Measurements from ENCODE around the gene GFY.

The GFY gene, protein sequence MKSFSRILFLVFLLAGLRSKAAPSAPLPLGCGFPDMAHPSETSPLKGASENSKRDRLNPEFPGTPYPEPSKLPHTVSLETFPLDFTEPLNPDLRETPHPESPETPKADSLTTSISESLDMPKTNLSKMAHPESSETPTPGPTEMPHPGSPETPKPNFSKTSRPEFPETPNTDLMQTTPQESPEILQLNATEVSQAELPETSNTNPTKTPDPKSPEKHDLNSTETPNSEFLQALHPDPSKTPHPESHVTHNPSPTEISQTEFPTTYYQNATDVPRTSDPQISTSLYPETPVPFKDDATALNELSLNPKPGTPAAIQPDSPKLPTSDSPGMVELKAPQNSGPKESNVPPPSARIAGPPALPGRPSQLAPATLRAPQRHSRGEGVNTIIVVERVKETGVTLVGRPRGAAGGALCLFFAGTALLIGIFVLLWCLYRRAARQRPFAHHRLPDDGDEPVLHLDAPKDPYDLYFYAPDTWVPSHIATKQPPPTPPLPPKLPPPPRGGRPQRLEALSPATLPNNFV

DNA sequence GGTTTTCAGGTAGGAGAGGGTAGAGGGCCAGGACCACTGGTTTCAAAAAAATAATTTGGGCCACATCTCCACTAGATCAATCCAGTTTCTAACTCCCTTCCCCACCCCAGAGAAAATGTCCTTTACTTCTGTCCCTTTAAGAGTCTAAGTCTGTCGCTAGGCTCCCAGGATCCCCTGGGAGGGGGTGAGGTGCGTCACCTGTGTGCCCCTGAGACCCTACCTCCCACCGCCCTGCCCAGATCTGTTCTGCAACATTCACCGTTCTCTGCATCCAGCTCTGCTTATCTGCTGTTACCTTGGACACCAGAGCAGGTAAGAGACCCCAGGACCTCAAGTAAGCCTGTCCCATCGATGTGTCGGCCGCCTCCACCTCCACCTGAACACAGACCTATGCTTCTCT is at the start of gene GFY:
Gene GFY, plus strand, starts transcription at position 211 of the 400 bp plus-strand sequence. CDS start 1,043 bp downstream, outside the sequence.
- DNase-seq = no peak

DNA sequence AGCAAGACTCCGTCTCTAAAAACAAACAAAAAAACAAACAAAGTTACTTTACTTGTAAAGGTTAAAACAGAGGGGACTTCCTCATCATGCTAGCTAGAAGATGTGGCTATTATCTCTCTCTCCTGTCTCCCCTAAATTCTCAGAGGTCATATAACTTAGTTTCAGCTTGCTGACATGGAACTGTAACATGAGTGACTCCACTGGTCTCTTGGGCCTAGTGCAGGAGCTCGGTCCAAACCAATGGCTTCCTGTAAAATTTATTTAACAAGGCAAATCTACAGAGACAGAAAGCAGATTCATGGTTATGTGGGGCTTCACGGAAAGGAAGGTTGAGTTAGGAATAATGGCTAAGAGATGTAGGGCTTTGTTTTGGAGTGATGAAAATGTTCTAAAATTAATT is 46.7 kb upstream of the GFY start:
- no peak for DNase-seq

DNA sequence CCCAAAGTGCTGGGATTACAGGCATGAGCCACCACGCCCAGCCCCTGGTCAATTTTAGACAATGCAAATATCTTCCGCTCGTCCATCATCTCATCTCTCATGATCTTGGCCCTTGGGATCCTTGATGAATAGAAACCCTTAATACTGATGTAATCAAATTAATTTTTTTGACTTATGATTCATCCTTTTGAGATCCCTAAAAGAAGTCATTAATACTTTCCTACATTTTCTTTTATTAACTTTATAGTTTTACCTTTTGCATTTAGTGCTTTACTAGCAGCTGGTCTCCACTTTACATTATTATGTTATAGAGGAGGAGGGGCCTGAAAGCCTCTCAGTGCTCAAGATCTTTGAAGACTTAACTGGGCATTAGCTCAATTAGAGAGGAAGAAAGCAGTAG is 44.8 kb upstream of the GFY start:
- DNase-seq = no peak

DNA sequence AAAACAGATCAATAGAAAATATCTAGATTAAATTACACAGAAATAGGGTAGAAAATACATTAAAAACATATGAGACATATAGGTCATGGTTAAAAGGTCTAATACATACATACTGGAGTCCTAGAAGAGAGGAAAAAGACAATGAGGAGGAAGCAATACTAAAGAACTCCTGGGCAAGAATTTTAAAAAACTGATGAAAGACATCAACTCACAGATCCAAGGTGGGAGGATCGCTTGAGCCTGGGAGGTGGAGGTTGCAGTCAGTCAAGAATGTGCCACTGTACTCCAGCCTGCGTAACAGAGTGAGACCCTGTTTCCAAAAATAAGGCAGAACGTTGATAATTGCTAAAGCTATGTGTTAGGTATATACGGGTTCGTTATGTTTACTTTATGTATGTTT is 42.5 kb upstream of the GFY start:
- no peak for DNase-seq

DNA sequence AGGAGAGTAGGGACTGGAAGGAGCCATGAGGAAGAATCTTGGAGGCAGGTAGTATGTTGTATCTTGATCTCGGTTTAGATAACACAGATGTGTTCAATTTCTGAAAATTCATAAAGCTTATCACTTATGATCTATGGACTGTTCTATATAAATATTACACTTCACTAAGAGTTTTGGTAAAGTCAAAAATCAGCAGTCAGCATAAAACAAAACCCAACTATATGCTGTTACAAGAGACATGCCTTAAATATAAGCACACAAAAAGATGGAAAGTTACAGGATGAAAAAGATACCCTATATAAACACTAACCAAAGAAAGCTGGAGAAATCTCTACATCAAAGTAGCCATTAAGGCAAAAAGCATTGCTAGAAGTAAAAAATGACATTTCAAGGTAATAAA is 41.6 kb upstream of the GFY start:
- no peak for DNase-seq

DNA sequence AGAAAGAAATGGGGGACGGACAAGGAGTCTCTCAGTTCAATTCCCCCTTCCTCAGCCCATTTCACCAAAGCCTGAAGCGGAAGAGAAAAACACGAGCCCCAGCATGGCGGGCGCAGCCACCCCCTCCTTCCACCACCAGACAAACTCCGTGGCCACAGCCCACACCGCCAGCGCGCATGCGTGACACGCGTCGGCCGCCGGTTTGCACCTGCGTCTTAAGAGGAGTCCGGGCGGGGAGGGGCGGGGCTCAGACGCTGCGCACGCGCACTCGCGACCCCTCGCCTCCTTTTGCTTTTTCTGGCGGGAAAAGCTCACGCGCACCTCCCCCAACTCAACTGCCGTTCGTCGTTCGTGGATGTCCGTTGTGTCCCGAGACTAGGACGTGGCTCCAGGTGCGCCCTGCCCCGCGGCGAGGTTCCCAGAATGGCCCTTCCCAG is 37.2 kb upstream of the GFY start, which contains the start of gene KASH5:
Gene KASH5, plus strand, starts transcription at position 314 of the 437 bp plus-strand sequence. CDS start 2,635 bp downstream, outside the sequence.
- peak in 44 of 58 donors; percentile 1 to 60 (median 20) for DNase-seq

DNA sequence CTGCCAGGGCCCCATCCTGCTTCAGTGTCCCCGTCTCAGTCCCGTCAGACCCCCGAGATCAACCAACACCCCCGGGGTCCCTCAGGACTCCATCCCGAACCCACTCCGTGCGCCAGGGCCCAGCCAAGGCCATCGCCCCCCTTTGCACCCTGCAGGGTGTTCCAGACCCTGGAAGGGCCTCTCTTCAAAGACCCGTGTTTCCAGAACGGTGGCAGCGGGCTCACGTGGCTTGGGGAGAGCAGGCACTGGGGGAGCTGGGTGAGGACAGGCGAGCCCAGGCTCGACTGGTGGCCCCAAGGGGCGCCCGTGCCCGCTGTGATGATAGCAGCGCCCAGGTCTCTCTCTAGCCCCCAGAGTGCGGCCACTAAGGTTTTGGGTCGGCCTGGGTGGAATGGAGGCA is 35.8 kb upstream of the GFY start:
- DNase-seq = no peak

DNA sequence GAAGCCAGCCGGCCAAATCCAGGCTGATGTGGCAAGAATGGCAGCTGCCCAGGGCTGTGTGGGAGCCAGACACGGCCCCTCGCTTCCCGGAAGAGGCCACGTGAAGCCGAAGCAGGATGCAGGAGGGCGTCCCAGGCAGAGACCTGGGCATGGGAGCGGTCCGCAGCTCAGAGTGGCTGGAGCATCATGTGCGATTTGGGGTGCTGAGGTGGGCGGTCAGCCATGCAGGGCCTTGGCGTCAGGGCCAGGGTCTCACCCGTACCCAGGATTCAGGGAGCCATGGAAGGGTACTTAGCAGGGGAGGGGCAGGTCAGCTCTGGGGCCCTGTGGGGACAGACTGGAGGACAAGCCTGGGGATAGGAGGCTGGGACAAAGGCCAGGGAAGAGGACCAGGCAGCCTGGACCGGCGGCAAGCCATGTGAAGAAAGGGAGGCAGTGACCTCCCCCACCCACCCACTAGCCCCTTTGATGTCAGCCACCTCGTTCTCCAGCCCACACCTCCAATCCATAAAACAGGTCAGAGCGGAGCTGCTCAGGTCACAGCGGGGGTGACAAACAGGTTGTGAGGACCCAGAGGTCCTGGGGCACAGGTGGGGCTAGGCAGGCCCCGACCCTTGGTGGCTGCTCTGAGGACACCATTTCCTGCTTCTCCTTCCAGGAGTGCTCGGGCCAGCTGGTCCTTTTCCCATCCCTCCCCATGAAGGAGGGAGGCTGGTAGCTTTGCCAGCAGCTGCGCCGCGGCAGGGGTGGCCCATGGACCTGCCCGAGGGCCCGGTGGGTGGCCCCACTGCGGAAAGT is 34.9 kb upstream of the GFY start:
- no peak for DNase-seq

DNA sequence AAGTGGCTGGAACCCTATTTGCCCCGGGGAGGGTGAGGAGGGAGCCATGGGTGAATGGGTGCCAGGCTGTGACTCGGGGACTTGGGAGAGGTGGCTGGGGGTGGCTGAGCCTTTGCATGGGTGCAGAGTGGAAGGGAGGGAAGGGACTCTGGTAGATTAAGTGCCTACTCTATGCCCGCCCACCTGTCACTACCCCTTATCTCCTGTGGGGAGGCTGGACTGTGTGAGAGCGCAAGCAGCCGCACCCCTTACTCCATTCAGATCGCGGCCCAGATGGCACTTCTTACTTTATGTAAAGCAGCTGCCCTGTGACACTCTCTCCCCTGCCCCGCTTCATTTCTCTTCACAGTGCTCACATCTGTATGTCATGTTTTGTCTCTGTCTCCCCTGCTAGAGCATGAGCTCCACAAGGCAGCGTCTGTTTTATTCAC is 34.2 kb upstream of the GFY start:
- DNase-seq = no peak

DNA sequence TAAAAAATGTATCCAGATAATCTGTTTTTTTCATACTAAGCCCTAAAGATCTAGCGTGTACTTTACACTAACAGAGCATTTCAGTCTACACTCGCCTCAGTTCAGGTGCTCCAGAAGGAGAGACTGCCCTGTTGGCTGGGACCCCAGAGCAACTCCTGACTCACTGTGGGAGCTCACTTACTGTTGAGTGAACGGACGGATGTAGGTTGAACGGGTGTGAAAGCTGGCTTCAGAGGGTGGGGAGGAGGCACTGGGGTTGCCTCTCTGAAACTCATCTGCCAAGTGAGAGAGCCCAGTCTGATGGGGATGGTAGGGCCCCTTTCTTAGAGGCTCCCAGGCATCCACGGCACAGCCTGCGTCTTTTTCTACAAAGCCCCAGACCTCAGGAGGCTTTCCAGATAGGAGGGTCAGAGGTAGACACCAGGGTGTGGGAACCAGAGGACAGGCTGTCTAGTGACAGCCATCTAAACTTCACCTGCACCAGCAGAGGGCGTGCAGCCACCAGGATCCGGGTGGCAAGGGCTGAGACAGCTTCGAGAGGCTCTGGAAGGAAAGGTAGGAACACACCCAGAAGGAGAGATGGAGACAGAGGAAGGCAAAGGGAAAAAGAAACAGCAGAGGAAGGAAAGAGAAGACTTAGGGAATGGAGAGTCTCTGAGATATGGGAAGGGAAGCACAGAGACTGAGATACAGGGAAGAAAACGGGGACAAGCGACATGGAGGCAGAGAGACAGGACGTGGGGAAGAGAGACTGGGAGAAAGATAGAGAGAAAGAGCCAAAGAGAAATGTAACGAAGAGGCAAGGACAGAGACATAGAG is 33.4 kb upstream of the GFY start:
- peak in 52 of 58 donors; percentile 3 to 81 (median 40) for DNase-seq

DNA sequence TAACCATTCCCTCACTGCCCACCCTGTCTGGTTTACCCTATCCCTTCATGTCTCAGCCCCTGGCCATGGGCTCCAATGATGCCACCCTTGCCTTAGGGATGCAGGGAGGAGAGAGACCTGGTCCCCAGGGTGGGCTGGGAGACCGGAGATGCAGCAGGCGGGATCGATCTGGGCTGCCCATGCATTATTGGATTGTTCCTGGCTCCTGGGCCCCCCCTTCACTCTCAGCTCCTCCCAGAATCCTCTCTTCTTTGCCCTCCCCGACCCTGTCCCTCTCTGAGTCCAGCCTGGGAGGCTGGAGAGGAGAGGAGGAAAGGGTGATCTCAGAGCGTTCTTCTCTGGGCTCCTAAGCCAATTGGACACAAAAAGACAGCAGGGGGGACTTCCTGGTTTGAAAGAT is 31.3 kb upstream of the GFY start:
- DNase-seq = no peak

DNA sequence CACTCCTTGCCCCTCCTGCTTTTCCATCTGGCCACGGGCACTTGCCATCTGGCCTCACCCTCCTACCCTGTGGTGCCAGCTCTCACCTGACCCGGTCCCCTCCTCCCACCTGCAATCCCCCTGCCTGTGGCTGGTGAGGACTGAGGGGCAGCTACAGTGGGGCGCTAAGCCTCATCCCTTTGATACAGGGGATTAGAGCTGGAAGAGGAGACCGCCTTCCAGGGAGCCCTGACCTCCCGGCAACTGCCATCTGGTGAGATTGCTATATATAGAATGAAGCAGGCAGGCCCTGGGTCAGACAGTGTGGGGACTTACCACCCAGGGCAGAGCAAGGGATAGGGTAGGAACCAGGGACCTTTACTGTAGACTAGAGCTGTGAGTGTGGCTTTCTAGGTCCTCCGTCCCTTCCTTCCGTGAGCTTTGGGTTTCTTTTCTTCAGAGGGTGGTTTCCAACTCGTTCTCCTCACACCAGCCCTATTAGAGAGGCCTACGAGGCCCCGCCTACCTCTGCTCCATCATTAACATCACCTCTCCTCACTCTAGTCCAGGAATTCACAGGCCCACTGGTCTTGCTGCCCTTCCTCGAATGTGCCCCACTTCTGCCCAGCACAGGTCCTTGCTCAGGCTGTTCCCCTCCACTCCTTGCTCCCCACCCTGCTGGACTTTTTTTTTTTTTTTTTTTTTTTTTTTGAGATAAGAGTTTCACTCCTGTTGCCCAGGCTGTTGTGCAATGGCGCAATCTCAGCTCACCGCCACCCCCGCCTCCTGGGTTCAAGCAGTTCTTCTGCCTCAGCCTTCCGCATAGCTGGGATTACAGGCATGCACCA is 29.4 kb upstream of the GFY start:
- DNase-seq = no peak

DNA sequence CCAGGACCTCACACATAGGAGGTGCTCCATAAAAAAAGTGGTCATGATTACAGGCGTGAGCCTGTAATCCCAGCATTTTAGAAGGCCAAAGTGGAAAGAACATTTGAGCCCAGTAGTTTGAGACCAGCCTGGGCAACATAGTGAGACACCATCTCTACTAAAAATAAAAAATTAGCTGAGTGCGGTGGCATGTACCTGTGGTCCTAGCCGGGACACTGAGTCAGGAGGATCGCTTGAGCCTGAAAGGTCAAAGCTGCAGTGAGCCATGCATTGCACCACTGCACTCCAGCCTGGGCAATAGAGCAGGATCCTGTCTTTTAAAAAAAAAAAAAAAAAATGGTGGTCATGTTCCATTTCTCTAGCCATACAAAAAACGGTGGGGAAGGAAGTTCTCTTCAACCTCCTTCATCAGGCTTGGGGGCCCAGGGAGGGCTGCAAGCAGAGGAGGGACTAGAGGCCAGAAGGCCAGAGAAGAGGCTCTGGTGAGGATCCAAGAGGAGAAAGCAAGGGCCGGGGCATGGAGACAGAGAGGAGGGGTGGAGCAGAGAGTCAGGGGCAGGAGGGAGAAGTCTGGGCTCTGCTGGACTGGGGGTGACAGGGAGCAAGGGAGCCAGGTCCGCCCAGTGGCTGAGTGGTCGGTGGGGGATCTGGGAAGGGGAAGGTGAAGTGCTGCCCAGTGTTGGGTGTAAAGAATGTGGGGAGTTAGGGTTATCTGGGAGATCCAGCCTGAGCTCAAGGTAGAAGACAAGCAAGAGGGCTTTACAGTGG is 28.3 kb upstream of the GFY start:
- DNase-seq = no peak

DNA sequence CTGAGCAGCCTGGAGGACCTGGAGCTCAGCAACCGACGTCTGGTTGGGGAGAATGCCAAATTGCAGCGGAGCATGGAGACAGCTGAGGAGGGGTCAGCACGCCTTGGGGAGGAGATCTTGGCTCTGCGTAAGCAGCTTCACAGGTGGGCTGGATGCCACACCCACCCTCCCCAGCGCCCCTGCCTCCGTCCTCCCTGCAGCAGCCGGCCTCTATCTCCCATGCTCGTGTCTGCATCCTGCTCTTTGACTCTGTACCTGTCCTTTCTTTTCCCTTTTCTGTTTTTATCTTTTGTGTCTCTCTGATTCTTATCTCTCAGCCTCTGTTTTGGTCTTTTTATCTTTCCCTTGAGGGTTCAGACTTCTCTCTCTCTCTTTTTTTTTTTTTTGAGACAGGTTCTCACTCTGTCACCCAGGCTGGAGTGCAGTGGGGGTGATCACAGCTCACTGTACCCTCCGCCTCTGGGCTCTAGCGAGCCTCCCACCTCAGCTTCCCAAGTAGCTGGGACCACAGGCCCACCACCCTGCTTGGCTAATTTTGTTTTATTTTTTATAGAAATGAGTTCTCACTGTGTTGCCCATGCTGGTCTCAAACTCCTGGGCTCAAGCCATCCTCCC is 27.1 kb upstream of the GFY start:
- DNase-seq = no peak

DNA sequence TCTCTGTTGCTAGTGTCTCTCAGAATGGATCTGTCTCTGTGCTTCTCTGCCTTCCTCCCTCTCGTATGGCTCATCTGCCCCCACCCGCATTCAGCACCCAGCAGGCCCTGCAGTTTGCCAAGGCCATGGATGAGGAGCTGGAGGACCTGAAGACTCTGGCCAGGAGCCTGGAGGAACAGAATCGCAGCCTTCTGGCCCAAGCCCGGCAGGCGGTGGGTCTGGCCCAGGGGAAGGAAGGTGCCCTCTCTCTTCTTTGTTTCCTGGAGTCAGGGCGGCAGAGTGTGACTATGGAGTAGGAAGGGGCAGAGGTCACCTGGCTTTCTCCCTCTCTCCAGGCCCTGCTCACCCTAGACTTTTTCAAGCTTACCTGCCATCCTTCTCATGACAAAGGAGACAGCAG is 26.3 kb upstream of the GFY start:
- DNase-seq = no peak

DNA sequence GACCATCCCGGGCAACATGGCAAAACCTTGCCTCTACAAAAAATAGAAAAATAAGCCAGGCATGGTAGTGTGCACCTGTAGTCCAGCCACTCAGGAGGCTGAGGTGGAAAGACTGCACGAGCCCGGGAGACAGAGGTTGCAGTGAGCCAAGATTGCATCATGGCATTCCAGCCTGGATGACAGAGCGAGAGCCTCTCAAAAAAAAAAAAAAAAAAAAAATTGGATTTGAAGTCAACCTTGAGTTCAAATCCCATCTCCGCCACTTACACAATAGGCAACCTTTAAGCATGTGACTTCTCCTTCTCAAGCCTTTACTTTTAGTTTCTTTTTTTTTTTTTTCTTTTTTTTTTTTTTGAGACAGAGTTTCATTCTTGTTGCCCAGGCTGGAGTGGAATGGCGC is 25.2 kb upstream of the GFY start:
- DNase-seq = no peak

DNA sequence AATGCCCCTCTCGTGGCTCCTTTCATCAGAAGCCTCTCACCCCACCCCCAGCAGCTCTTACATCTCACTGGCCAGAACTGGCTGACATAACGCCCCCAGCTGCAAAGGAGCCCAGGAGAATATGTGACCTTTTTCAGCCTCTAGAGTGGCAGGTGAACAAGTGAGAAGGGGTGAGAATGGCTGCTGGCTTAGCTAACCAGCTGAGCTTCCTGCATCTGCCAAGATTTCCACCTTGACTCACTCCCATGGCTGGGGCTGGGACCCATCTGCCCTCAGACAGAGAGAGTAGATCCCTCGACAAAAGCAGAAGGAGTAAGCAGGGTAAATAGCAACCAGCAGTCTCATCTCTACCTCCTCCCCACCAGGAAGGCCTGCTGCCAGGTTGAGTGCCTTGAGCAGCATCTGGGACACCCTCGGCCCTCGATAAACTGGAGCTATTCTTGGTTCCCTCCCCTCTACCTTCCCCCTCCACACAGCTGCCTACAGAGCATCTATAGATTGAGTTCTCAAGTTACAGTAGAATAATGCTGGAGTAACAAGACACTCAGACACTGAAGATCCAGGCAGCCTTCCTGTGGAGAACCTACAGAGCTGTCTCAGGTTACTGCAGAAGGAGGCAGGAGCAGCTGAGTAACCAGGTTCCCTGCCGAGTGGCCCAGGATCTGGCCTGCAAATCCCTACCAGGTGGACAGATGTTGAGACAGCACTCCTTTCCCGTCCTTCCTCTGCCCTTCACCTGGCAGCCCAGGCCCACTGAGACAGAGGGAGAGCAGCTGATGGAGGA is 21.6 kb upstream of the GFY start:
- DNase-seq = no peak

DNA sequence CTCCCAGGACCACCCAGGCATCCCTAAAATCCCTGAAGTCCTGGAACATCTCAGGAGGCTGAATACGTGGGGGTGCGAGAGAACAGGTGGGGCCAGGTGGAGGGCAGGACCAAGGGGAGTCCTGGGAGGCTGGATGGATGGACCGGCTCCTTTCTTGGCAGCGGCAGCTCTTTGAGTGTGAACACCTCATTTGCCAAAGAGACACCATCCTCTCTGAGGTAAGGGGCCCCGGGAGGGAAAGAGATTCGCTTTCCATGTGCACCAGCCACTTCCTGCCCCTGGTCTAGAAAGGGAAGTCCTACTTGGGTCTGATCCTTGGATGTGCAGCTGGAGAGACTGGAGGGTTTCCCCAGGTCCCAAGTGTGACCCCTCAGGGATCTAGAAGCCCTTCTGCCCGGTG is 18.1 kb upstream of the GFY start:
- no peak for DNase-seq
